Prostate gland (tissue), 2 donors: ENCODE data around the gene STARD5.

Experiments used
- POLR2A ChIP-seq: fragments of 450-650 bp; IDR thresholded peaks from one replicate; pipeline ENCODE4 v1.6.1; 2016; ENCODE audit warnings: antibody characterized with exemption, mild to moderate bottlenecking
- POLR2AphosphoS5 ChIP-seq: sonication (generic); formaldehyde crosslinking; IDR thresholded peaks from one replicate; pipeline ENCODE4 v1.6.1; 2017; ENCODE audit warnings: antibody characterized with exemption
- TF ChIP-seq, protein P1 (sequence below), 4 experiments: fragments of 200-600 bp in 2 of 4; fragments of 450-650 bp in 2 of 4; sonication (generic) in 2 of 4; IDR thresholded peaks; 1 replicate in 3 of 4; 2 replicates in 1 of 4; pipeline ENCODE4 v1.5.1; 2016 to 2019; ENCODE audit warnings: antibody characterized with exemption in 4 of 4, mild to moderate bottlenecking in 2 of 4, moderate library complexity in 2 of 4

DNA sequence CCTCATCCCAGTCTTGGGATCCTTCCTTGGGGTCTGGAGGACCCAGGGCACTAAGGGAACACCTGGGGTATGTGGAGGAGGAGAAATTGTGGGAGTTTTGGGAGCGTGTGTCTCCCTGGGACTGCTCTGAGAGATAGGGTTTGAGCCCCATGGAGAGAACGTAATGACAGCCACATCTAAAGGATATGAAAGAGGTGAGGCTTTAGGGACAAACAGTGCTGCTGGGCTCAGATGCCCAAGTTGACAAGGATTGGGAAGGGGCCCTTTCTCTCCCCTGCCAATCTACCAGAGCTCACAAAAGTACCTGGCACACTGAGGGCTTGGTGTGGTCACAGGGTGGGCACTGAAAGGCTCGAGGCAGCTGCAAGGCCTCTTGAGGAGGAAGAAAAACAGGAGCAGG, 13.3 kb upstream of the STARD5 start:
- TF ChIP-seq, protein P1, sequence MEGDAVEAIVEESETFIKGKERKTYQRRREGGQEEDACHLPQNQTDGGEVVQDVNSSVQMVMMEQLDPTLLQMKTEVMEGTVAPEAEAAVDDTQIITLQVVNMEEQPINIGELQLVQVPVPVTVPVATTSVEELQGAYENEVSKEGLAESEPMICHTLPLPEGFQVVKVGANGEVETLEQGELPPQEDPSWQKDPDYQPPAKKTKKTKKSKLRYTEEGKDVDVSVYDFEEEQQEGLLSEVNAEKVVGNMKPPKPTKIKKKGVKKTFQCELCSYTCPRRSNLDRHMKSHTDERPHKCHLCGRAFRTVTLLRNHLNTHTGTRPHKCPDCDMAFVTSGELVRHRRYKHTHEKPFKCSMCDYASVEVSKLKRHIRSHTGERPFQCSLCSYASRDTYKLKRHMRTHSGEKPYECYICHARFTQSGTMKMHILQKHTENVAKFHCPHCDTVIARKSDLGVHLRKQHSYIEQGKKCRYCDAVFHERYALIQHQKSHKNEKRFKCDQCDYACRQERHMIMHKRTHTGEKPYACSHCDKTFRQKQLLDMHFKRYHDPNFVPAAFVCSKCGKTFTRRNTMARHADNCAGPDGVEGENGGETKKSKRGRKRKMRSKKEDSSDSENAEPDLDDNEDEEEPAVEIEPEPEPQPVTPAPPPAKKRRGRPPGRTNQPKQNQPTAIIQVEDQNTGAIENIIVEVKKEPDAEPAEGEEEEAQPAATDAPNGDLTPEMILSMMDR (IDR thresholded peaks at IDR 0.05): no peak
- TF ChIP-seq POLR2A (no peak), POLR2AphosphoS5 (no peak)
